SH-SY5Y (cell line): ENCODE data around the gene DIRAS1.

Source experiments
- GATA2 ChIP-seq: IDR thresholded peaks from 2 replicates; pipeline ENCODE4 v1.6.1; 2011; ENCODE audit warnings: mild to moderate bottlenecking, low read depth, low read length
- GATA3 ChIP-seq: IDR thresholded peaks from 2 replicates; pipeline ENCODE4 v1.6.1; 2011; ENCODE audit warnings: low read depth, mild to moderate bottlenecking, low read length, moderate library complexity

GRCh38 chr19:2726160-2726855 lies 5.1 kb upstream of the DIRAS1 start:
- TF ChIP-seq GATA3 = no peak
- TF ChIP-seq GATA2 = no peak
